Psoas muscle (tissue), 8 donors: ENCODE data around the gene CARD11. TPM values are rescaled to one million over a fixed set of nuclear protein-coding genes. Genes with fewer than 3 reads are reported as not detected.

Source experiments
- ATAC-seq, 4 donors: fragments of 200-7000 bp; cut with Tn5 transposase; one replicate each; pipeline ENCODE4 v1.9.1; 2020; ENCODE audit warnings: moderate library complexity in 3 of 4, mild to moderate bottlenecking in 2 of 4
- DNase-seq, 2 donors: peaks; one replicate each; pipeline ENCODE4 v3.0.0-alpha.2; 2020
- H3K27ac ChIP-seq: fragments of 200-600 bp; one replicate; pipeline ENCODE4 v1.8.0; 2022
- H3K27me3 ChIP-seq, 3 donors: fragments of 200-600 bp in 1 of 3; one replicate each; pipeline versions ENCODE4 v1.6.1 to v1.8.0; 2013 to 2022; ENCODE audit warnings: low read length in 2 of 3, mild to moderate bottlenecking in 2 of 3, moderate library complexity in 1 of 3; ENCODE audit not compliant: insufficient read depth in 3 of 3
- H3K36me3 ChIP-seq, 2 donors: fragments of 200-600 bp in 1 of 2; one replicate each; pipeline versions ENCODE4 v1.6.1 to v1.8.0; 2013 to 2022; ENCODE audit warnings: low read depth in 1 of 2, mild to moderate bottlenecking in 1 of 2, moderate library complexity in 1 of 2; ENCODE audit not compliant: insufficient read depth in 1 of 2
- H3K4me1 ChIP-seq: fragments of 200-600 bp; one replicate; pipeline ENCODE4 v1.8.0; 2022
- H3K4me3 ChIP-seq: fragments of 200-600 bp; one replicate; pipeline ENCODE4 v1.8.0; 2022; ENCODE audit warnings: mild to moderate bottlenecking
- H3K9me3 ChIP-seq: fragments of 200-600 bp; one replicate; pipeline ENCODE4 v1.8.0; 2022
- CTCF ChIP-seq: fragments of 200-600 bp; IDR thresholded peaks from one replicate; pipeline ENCODE4 v1.8.0; 2022; ENCODE audit warnings: antibody characterized with exemption
- WGBS, 3 donors: extraction: QIAGEN DNeasy Blood & Tissue Kit; methylation state at CpG; one replicate each; pipeline versions ENCODE4 v1.1.6 to v1.1.7; 2013; 5-methylcytosine and 5-hydroxymethylcytosine counted together
- intact Hi-C, 2 donors: fragments of 100-400 bp; cut with DNase I; formaldehyde crosslinking; loops; one replicate each; pipeline versions ENCODE4 v1.11.0 to v1.14.2; 2022
- polyA plus RNA-seq, 3 donors: library from polyadenylated mRNA; stranded (reverse); fragments of 200-250 nt; gene quantifications; one replicate each; pipeline ENCODE4 v1.2.3, GENCODE V29; 2013
- total RNA-seq, 4 donors: library from RNA; stranded (reverse); fragmentation: NEBNext Ultra II Directional in 2 of 4; extraction: Animal tissue kit (Norgen Biotek cat#: 25700) in 2 of 4; gene quantifications; one replicate each; pipeline versions ENCODE4 v1.2.1 to v1.2.4, GENCODE V29; 2021 to 2023
- donor health status: healthy with polysubstance abuse.
- donor health status: DM: no; HTN: no; CAD: no; lungs with moderate emphysema.
- donor health status: Bipolar disorder and iron deficiency.
- donor health status: healthy.
- donor health status: DM: yes; HTN: yes; CAD: no.
- donor health status: DM: no; HTN: no; CAD: no.
- donor health status: DM: no; HTN: no; CAD: no.
- donor health status: DM: yes; HTN: yes; CAD: no.

CARD11 gene
- total and polyA plus RNA-seq, 7 donors, result 0.08 to 0.84 (median 0.39) TPM

GRCh38 chr7:2884161-2884560 is 159.5 kb downstream of the CARD11 start:
- no peak for TF ChIP-seq CTCF
- Histone ChIP-seq H3K36me3 (no peaks in the 10 kb centered on the region), H3K9me3 (no peaks in the 10 kb centered on the region), H3K4me1 (no peaks in the 10 kb centered on the region), H3K4me3 (no peak overlapping the region), H3K27me3 (peaks cover 0 to 25% (median 0%) of the 10 kb centered on the region in 3 donors), H3K27ac (no peak overlapping the region)
- DNase-seq (no peak), ATAC-seq (no peak)
- intact Hi-C loops, result no loop called here
- 38 to 54% (median 44%) methylated on average over 9 of the region's 9 CpGs for WGBS, 3 donors

- intact Hi-C loops, result no loop called here
- 75 to 84% (median 82%) methylated on average over 15 to 17 of the region's 17 CpGs for WGBS, 3 donors
Measured at GRCh38 chr7:2883101-2883500, 160.6 kb downstream of the CARD11 start.

GRCh38 chr7:2882111-2882510 is 161.6 kb downstream of the CARD11 start:
- Histone ChIP-seq H3K9me3 (no peaks in the 10 kb centered on the region), H3K27ac (no peak overlapping the region), H3K4me1 (no peaks in the 10 kb centered on the region), H3K27me3 (peaks cover 0 to 21% (median 0%) of the 10 kb centered on the region in 3 donors), H3K36me3 (no peaks in the 10 kb centered on the region), H3K4me3 (no peak overlapping the region)
- DNase-seq (no peak), ATAC-seq (no peak)
- intact Hi-C loops, result no loop called here
- WGBS, 3 donors, result 58 to 67% (median 62%) methylated on average over 10 of the region's 10 CpGs
- TF ChIP-seq CTCF, result no peak

More at GRCh38 chr7:2883101-2883500, 160.6 kb downstream of the CARD11 start:
- no peaks in the 10 kb centered on the region for H3K36me3 ChIP-seq
- H3K27ac ChIP-seq, result no peak overlapping the region
- ATAC-seq, result no peak
- no peaks in the 10 kb centered on the region for H3K4me1 ChIP-seq
- H3K9me3 ChIP-seq, result no peaks in the 10 kb centered on the region
- DNase-seq, result no peak
- peaks cover 0 to 21% (median 0%) of the 10 kb centered on the region in 3 donors for H3K27me3 ChIP-seq
- H3K4me3 ChIP-seq, result no peak overlapping the region
- no peak for TF ChIP-seq CTCF

GRCh38 chr7:2880874-2881533 is 162.7 kb downstream of the CARD11 start:
- 53 to 59% (median 56%) methylated on average over 18 of the region's 18 CpGs for WGBS, 3 donors
- intact Hi-C loops, result no loop called here

More at GRCh38 chr7:2880874-2881533, 162.7 kb downstream of the CARD11 start:
- Histone ChIP-seq H3K4me3 (no peak overlapping the region), H3K27ac (no peak overlapping the region), H3K4me1 (no peaks in the 10 kb centered on the region), H3K36me3 (no peaks in the 10 kb centered on the region), H3K27me3 (peaks cover 0 to 21% (median 2%) of the 10 kb centered on the region in 3 donors), H3K9me3 (no peaks in the 10 kb centered on the region)
- TF ChIP-seq CTCF, result no peak
- ATAC-seq (no peak), DNase-seq (no peak)
